Astrocyte of the hippocampus (primary cell): Measurements from ENCODE around the gene HDAC9.

ENCODE experiments used
- DNase-seq: peaks from one replicate; pipeline ENCODE4 v3.0.0; 2011; ENCODE audit warnings: low read depth, low spot score

HDAC9 gene

GRCh38 chr7:18655912-18656311 is 160.4 kb downstream of the HDAC9 start:
- DNase-seq = no peak

DNA sequence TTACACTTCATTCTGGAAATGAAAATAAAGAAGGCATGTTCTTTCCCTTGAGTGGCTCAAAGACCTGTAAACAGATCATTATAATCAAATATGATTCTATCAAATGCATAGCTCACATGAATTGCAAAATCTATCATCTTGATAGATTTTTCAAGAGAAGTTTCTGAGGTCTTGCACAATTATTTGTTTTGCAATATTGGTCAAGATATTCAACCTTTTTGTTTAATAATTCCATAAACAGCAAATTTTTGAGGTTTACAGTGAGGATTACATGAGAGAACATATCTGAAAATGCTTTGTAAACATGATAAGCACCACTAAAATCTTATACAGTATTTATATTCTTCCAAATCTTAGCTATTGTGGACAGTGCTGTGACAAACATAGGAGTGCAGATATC is 160.8 kb downstream of the HDAC9 start:
- no peak for DNase-seq

GRCh38 chr7:18659746-18660145 is 164.2 kb downstream of the HDAC9 start:
- no peak for DNase-seq

- no peak for DNase-seq
Measured at GRCh38 chr7:18663321-18663720, 167.8 kb downstream of the HDAC9 start.

- peak; percentile 75 for DNase-seq
Measured at GRCh38 chr7:18666107-18666728, 170.7 kb downstream of the HDAC9 start.

GRCh38 chr7:18667466-18667865 is 171.9 kb downstream of the HDAC9 start:
- peak; percentile 60 for DNase-seq

DNA sequence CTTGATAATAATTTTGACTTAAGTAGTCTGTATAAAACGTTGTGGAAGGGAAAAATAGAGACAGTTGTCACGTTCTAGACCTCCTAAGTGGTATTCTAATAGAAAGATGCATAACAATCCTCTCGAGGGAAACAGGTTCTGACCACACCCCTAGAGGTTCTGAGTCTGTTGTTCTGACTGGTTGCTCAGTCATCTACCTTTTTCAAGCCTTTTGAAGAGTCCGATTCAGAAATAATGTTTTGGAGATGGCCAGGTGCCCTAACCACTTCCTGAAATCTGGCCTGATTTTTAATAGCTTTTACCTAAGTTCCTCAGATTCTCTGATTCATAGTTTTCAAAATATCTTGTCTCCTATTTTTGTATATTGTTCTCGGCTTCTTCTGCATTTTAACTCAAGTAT is 175.6 kb downstream of the HDAC9 start:
- DNase-seq = no peak

GRCh38 chr7:18675579-18675978 is 180.0 kb downstream of the HDAC9 start:
- no peak for DNase-seq

- no peak for DNase-seq
Measured at GRCh38 chr7:18679261-18679660, 183.7 kb downstream of the HDAC9 start.

GRCh38 chr7:18680576-18680975 is 185.0 kb downstream of the HDAC9 start:
- DNase-seq = no peak

- DNase-seq = peak; percentile 24
Measured at GRCh38 chr7:18684916-18685315, 189.4 kb downstream of the HDAC9 start.

DNA sequence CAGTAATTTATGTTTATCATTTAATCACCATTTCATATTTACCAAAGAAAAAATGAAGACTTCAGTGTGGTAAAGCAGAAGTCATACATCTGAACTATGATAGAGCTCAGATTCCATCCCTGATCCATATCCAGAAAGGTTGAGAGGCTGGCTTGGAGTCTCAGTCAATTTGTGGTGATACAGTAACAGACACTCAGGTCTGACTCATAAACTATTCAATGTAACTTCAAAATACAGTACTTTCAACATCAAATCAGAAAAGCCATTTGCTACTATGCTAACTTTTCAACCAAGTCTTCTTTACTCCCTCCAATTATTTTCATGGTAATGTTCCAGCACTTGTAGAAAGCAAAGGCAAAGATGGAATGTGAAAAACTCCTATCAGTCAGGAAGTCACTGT is 190.4 kb downstream of the HDAC9 start:
- DNase-seq = peak; percentile 10

- DNase-seq = peak; percentile 4
Measured at GRCh38 chr7:18689551-18689950, 194.0 kb downstream of the HDAC9 start.

GRCh38 chr7:18693406-18693805 is 197.9 kb downstream of the HDAC9 start:
- peak; percentile 79 for DNase-seq

GRCh38 chr7:18693816-18694215 is 198.3 kb downstream of the HDAC9 start:
- DNase-seq = no peak

GRCh38 chr7:18694484-18694883 is 198.9 kb downstream of the HDAC9 start:
- no peak for DNase-seq

DNA sequence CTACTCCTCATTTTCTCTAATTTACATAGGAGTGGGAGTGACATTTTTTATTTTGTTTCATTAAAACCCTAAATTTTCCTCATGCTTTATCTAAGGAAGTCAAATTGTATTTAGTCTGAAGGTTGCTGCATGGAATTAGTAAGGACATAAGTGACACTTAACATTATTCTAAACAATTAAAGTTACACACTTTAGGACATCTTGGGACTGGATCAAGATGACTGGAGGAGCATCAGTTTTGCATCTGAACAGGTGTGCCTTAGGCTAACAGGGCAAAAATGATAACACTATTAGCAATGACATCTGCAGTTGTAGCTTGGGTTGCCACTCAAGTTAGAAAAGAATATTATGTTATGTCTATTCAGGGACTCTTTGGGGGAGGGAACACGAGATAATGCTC is 199.4 kb downstream of the HDAC9 start:
- DNase-seq = no peak

DNA sequence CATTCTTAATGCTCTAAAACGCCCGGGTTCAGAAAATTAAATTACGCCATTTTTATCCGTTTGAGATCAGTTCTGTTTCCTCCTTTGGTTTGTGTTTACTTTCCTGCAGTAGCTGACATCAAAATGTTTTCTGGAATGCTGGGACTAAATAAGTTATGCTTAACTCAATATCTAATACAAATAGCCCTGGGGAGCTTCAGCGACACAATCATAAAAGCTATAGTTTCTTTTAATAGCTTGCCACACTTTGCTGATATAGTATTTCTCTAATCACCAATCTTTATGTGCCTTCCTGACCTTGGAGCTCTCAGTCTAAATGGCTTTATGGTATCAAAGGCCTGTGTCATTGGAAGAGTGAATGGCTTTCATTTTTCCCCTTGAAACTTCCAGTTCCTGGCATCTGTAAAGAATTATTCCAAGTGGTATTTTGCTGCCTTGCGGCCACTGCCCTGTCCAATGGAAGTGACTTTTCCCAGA is 202.7 kb downstream of the HDAC9 start:
- DNase-seq = no peak

GRCh38 chr7:18700147-18700546 is 204.6 kb downstream of the HDAC9 start:
- DNase-seq = no peak

- no peak for DNase-seq
Measured at GRCh38 chr7:18702071-18702829, 206.7 kb downstream of the HDAC9 start.

GRCh38 chr7:18703685-18704084 is 208.1 kb downstream of the HDAC9 start:
- no peak for DNase-seq

- no peak for DNase-seq
Measured at GRCh38 chr7:18706670-18707069, 211.1 kb downstream of the HDAC9 start.

- DNase-seq = no peak
Measured at GRCh38 chr7:18708204-18708603, 212.7 kb downstream of the HDAC9 start.
